ENCODE results near the gene TCEANC. TPM values are rescaled to one million over a fixed set of nuclear protein-coding genes. Genes with fewer than 3 reads are reported as not detected.
"Not testable (repeated sequence)": the region's sequence is repeated elsewhere in the genome, so short reads cannot be mapped to it uniquely, and the experiment has no call there.

TCEANC gene
- total and polyA plus RNA-seq, 12 donors, result 0.59 to 7.2 (median 4.1) TPM

- Histone ChIP-seq H3K4me3 (no peak overlapping the region), H3K27me3 (peaks cover 0 to 41% (median 0%) of the 10 kb centered on the region in 7 donors), H3K27ac (no peak overlapping the region), H3K4me1 (no peaks in the 10 kb centered on the region), H3K9me3 (peaks cover 0 to 24% (median 0%) of the 10 kb centered on the region in 11 donors), H3K36me3 (no peaks in the 10 kb centered on the region)
- intact Hi-C loops (cut with DNase I), result no loop called here
- 70 to 77% methylated on average over 1 of the region's 1 CpG for WGBS, 2 donors
- TF ChIP-seq CTCF (IDR thresholded peaks at IDR 0.05), result no peak
- DNase-seq (no peak), ATAC-seq (no peak)
Measured at GRCh38 chrX:13638021-13638420, 14.9 kb upstream of the TCEANC start.

- H3K4me3 ChIP-seq, result no peak overlapping the region
- H3K4me1 ChIP-seq, result no peaks in the 10 kb centered on the region
- ATAC-seq, result no peak
- H3K9me3 ChIP-seq, result peaks cover 0 to 24% (median 0%) of the 10 kb centered on the region in 11 donors
- intact Hi-C loops (cut with DNase I), result no loop called here
- no peaks in the 10 kb centered on the region for H3K36me3 ChIP-seq
- H3K27me3 ChIP-seq, result peaks cover 0 to 43% (median 0%) of the 10 kb centered on the region in 7 donors
- TF ChIP-seq CTCF (IDR thresholded peaks at IDR 0.05), result no peak
- DNase-seq, result no peak
- 54 to 80% methylated on average over 3 of the region's 3 CpGs for WGBS, 2 donors
- no peak overlapping the region for H3K27ac ChIP-seq
Measured at GRCh38 chrX:13638826-13639225, 14.1 kb upstream of the TCEANC start.

- Histone ChIP-seq H3K9me3 (peaks cover 0 to 15% (median 0%) of the 10 kb centered on the region in 11 donors), H3K27me3 (peaks cover 0 to 46% (median 0%) of the 10 kb centered on the region in 7 donors)
- not testable (repeated sequence) for H3K4me1 ChIP-seq, H3K27ac ChIP-seq, ATAC-seq, H3K4me3 ChIP-seq, H3K36me3 ChIP-seq, DNase-seq
- intact Hi-C loops (cut with DNase I), result loop anchor here in 1 of 10 donors (10.0 kb wide), 1 partner anchor 127 kb away; no protein-coding TSS in a partner anchor
- WGBS, 2 donors, result 85 to 92% methylated on average over 2 of the region's 4 CpGs
Measured at GRCh38 chrX:13641684-13642083, 11.3 kb upstream of the TCEANC start.

GRCh38 chrX:13645464-13646153 is 7.3 kb upstream of the TCEANC start:
- Histone ChIP-seq H3K9me3 (no peaks in the 10 kb centered on the region), H3K36me3 (no peaks in the 10 kb centered on the region), H3K27ac (no peak overlapping the region), H3K4me1 (peaks cover 0 to 21% (median 0%) of the 10 kb centered on the region in 9 donors), H3K4me3 (no peak overlapping the region), H3K27me3 (peaks cover 0 to 68% (median 0%) of the 10 kb centered on the region in 7 donors)
- TF ChIP-seq CTCF (IDR thresholded peaks at IDR 0.05), result no peak
- no peak for ATAC-seq
- 62 to 68% methylated on average over 9 of the region's 9 CpGs for WGBS, 2 donors
- intact Hi-C loops (cut with DNase I), result loop anchor here (1.0 to 10.0 kb wide), 5 partner anchors 131 to 698 kb away; no protein-coding TSS in a partner anchor
- DNase-seq, result no peak

- no peaks in the 10 kb centered on the region for H3K9me3 ChIP-seq
- no peaks in the 10 kb centered on the region for H3K36me3 ChIP-seq
- peaks cover 0 to 68% (median 0%) of the 10 kb centered on the region in 7 donors for H3K27me3 ChIP-seq
- 44 to 46% methylated on average over 3 of the region's 3 CpGs for WGBS, 2 donors
- ATAC-seq (peak in 7 of 8 donors; percentile 61 to 81 (median 76)), DNase-seq (peak; percentile 41 to 55)
- intact Hi-C loops (cut with DNase I), result loop anchor here in 9 of 10 donors (1.0 to 10.0 kb wide), 5 partner anchors 131 to 699 kb away; no protein-coding TSS in a partner anchor
- peaks cover 0 to 21% (median 0%) of the 10 kb centered on the region in 9 donors for H3K4me1 ChIP-seq
- H3K4me3 ChIP-seq, result no peak overlapping the region
- H3K27ac ChIP-seq, result no peak overlapping the region
- TF ChIP-seq CTCF (IDR thresholded peaks at IDR 0.05), result peak; percentile 23 to 74 (median 62)
Measured at GRCh38 chrX:13646154-13646549, 6.8 kb upstream of the TCEANC start.
